HEK293T (cell line): ENCODE data around the gene OR9A2.

ENCODE experiments used
- BHLHE40 ChIP-seq: fragments of 450-650 bp; IDR thresholded peaks from 2 replicates; pipeline ENCODE4 v1.6.1; 2016; ENCODE audit warnings: mild to moderate bottlenecking, moderate library complexity, borderline replicate concordance
- NFRKB ChIP-seq: fragments of 450-650 bp; IDR thresholded peaks from 2 replicates; pipeline ENCODE4 v1.6.1; 2016; ENCODE audit warnings: mild to moderate bottlenecking, moderate library complexity
- PKNOX1 ChIP-seq: fragments of 450-650 bp; IDR thresholded peaks from 2 replicates; pipeline ENCODE4 v1.6.1; 2016

GRCh38 chr7:142983825-142984224, 43.1 kb downstream of the OR9A2 start:
- TF ChIP-seq NFRKB (no peak), PKNOX1 (no peak), BHLHE40 (no peak)
